Measurements from ENCODE around the gene KIF1B.
"Not testable (repeated sequence)": the region's sequence is repeated elsewhere in the genome, so short reads cannot be mapped to it uniquely, and the experiment has no call there.

KIF1B gene

GRCh38 chr1:10192263-10192662, 18.1 kb upstream of the KIF1B start:
- DNase-seq (ENCODE audit: low read depth): no peak

DNA sequence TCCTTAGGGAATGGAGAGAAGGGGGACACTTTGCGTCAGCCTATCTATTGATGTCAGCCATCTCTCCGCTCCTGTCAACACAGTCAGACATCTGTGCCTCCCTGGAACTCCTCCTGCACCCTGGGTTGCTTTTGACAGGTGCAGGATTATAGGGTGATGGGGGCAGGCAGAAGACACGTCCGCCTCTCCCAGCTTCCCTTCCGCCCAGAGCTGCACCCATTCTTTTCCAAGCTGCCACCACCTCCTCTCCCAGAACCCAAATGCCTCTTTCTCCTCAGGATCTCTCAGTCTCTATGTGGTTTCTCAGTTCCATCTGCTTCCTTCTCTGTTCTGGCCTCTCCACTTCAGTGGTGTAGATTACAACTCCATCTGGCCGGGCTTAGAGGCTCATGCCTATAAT, 17.1 kb upstream of the KIF1B start:
- no peak for DNase-seq (ENCODE audit: low read depth)

GRCh38 chr1:10195570-10195969, 14.8 kb upstream of the KIF1B start:
- no peak for DNase-seq (ENCODE audit: low read depth)

DNA sequence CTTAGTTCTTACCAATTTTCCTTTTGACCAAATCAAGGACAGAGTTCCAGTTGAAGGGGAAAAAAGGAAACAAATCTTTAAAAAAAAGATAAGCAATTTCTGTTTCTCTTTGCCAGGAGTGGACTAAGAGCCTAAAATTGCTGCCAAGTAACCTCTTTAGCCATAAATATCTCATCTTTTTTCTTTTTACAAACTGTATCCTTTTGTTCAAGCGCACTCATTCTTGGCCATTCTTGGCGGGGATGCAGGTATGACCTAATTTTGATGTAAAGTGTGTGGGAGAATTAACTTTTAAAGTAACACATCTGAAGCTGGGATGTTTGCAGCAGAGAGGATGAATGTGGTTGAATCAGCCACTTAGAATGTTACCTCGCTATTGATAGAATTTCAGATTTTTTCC, 13.4 kb upstream of the KIF1B start:
- DNase-seq (ENCODE audit: low read depth): peak; percentile 32

DNA sequence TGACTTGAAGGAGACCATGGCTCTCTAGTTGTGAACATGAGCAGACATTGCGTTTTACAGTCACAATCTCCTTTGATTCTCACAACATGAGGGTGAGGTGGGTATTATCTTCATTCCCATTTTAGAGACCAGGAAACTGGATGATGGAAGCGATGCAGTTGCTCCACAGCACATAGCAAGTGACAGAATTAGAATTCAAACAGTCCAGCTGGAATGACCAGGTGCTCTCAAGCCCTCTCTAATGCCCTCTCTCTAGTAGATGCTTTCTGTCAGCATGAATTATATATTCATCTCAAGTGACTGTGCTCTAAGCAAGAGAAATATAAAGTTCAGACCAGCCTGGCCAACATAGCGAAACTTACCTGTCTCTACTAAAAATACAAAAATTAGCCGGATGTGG, 9.8 kb upstream of the KIF1B start:
- DNase-seq (ENCODE audit: low read depth): no peak

DNA sequence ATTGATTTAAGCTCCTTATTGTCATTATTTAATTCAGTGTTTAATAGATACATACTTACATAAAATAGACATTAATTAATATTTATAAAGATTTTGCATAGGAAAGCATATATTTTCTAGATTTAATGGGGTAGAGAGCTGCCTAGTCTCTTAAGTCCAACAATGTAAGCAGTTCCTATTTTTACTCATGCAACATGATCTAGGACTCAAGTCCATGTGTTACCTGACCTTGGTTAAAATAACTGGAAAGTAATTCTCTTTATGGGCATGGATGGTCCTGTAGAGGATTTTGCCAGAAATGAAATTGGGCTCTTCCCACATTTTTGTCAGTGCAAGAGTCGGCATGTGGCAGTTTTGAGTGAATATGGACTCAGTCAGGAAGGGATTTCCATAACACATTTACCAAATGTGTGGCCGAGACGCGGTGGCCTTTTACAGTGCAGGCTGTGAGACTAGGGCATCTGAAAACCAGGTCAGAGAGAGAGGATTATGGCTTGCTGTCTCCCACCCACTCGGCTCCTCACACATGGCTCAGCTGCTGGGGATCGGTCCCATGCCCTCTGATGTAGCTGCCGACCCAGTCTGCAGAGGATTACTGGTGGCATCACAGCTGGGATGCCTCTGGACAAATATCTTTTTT, 6.2 kb upstream of the KIF1B start:
- no peak for DNase-seq (ENCODE audit: low read depth)

DNA sequence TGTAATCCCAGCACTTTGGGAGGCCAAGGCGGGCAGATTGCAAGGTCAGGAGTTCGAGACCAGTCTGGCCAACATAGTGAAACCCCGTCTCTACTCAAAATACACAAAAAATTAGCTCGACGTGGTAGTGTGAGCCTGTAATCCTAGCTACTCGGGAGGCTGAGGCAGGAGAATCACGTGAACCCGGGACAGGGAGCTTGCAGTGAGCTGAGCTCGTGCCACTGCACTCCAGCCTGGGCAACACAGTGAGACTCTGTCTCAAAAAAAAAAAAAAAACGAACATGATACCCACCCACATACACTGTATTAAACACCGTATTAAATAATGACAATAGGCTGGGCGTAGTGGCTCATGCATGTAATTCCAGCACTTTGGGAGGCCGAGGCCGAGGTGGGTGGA, 5.2 kb upstream of the KIF1B start:
- DNase-seq (ENCODE audit: low read depth): not testable (repeated sequence)

DNA sequence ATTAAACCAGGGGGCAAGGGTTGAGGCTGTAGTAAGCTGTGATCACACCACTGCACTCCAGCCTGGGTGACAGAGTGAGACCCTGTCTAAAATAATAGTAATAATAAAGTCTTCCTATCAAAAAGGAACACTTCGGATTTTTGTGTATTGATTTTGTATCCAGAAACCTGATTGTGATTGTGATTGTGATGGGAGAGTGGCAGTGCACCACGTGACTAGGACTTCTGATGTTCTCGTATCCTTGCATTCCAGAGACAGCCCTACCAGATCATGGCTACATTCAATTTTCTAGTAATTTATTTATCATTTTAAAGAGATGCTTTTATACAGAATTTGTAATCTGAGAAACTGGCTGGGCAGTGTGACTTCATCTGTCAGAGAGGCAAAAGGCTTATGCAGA, 2.6 kb upstream of the KIF1B start:
- no peak for DNase-seq (ENCODE audit: low read depth)

GRCh38 chr1:10208537-10208936, 1.8 kb upstream of the KIF1B start:
- no peak for DNase-seq (ENCODE audit: low read depth)

DNA sequence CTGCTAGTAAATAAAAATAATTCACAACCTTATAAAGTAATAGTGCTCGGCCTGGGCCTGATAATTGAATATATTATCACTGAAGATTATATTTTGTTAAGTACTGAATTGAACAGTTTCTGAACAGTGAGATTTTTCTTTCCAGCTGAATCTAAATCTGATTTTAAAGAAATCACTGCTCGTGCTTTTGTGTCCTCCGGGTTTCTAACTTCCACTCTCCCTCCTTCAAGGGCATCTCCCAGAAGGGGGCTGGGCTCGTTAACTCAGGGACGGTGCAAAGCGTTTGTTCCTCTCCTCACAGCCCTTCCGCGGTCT, 823 bp upstream of the KIF1B start:
- DNase-seq (ENCODE audit: low read depth): no peak

DNA sequence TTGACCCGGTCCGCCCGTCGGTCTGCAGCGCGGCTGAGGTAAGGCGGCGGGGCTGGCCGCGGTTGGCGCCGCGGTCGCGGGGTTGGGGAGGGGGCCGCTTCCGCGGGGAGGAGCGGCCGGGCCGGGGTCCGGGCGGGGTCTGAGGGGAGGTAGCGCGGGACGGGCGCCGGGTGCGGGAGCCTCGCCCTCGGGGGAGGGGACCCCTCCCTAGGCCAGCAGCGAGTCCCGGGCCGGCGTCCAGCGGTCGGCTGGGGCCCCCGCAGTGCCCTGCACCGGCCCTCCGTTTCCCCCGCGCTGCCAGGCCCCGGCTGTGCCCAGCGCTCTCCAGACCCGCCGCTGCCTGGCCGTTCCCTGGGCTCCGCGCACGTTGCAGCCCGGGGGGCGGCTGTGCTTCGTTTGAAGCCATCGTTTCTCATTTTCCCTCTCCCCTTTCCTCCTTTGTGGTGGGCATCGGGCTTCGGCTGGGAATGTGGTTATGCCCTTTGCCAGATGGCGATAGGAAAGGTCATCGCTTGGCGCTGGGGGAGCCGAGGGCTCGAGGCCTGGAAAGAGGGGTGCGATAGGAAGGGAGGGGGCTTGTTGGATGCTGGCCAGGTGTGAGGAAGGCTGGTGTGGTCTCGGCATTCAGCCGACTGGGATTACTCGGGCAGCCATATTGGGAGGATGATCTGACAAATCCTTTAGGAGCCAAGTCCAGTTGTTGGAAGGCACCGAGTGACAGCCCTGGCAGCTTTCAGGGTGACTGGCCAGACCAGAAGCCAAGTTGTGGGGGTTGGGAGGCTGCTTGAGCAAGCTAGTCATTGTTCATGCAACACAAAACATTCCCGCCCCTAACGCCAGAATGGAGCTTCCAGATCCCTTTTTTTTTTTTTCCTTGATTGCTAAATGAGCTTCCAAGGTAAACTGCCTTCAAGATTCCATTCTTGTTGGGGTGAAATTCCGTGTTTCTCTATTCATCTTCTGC, 753 bp downstream of the KIF1B start:
- DNase-seq (ENCODE audit: low read depth): no peak

- DNase-seq (ENCODE audit: low read depth): no peak
These were observed 1.5 kb downstream of the KIF1B start for GRCh38 chr1:10211805-10212410.

DNA sequence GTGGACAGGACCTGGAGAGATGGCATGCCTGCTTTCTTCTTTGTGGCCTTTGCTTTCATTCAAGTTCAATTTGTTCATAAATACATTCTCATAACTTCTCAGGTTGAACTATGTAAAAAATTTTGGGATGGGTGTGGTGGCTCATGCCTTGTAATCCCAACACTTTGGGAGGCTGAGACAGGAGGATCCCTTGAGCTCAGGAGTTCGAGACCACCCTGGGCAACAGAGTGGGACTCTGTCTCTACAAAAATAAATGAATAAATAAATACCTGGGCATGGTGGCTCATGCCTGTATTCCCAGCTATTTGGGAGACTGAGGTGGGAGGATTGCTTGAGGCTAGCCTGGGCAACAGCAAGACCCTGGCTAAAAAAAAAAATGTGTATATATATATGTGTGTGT, 2.1 kb downstream of the KIF1B start:
- no peak for DNase-seq (ENCODE audit: low read depth)

GRCh38 chr1:10213186-10213705, 2.9 kb downstream of the KIF1B start:
- DNase-seq (ENCODE audit: low read depth): no peak

DNA sequence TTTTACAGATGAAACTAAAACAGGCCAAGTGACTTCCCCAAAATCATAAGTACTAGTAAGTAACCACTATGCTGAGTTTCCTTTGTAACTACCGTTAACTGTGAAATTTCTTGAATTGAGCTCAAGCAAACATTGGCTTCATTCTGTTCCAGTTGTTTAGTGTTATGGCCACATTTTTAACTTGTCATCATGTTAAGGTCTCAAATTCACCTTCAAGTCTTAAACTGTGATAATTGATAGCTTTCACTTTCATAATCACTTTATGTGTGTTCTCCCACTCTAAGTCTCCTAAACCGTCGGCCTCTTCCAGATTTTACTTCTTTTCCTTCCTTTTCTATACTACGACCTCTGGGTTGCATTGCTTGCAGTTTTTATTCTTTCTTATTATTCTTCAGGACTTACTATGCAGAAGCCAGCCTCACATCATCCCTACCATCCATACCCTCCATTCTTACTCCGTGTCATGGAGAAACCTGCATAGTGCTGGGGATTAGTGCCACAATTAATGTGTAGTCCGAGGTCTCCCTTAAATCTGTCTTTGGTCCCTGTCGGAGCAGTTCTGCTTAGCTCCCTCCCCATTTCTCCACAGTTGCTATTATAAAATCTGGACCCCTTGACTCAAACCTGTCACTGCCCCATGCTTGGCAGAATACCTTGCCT, 5.8 kb downstream of the KIF1B start:
- DNase-seq (ENCODE audit: low read depth): no peak

DNA sequence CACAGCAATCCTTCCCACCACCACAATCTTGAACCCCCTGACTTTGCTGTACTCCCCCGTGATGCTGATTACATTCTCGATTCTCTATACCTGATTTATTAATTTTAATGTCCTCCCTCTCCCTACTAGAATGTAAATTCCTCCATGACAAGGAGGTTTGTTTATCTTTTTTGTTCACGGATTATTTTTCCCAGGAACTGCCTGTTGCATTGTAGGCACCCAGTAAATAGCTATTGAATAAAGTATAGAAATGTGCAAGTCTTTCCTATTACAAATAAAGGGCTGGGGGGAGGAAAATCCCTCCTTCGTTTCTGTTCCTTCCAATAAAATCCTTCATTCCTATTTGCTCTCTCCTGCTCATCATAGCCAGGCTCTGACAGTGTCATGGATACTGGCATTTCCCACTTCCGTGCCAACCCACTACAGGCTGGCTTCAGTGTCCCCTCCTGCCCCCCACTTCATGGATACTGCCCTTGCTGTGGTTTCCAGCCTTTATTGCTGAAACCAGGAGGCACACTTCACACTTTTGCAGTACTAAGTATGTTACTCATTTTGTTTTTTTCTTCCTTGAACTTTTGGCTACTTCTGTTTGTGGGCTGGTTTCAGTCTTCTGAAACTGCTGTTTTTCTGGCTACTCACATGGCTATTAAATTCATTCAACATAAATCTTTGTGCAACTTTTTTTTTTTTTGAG, 7.5 kb downstream of the KIF1B start:
- DNase-seq (ENCODE audit: low read depth): no peak

DNA sequence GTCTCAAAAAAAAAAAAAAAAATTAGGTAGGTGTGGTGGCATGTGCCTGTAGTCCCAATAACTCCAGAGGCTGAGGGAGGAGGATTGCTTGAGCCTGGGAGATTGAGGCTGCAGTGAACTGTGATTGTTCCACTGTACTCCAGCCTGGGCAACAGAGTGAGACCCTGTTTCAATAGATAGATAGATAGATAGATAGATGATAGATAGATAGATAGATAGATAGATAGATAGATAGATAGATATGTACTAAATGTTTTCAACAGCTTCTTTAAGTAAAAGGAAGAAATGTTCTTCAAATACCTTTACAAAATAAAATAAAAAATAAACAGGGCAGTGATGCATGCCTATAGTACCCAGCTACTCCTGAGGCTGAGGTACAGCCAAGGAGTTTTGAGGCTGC, 9.8 kb downstream of the KIF1B start:
- no peak for DNase-seq (ENCODE audit: low read depth)

DNA sequence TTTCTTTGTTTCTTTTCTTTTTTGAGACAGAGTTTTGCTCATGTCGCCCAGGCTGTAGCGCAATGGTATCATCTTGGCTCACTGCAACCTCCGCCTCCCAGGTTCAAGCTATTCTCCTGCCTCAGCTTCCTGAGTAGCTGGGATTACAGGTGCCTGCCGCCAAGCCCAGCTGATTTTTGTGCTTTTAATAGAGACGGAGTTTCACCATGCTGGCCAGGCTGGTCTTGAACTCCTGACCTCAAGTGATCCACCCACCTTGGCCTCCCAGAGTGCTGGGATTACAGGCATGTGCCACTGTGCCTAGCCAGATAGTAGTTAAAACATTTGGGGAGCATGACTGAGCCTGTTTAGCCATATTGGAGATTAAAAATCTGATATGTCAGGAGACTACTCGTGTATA, 10.3 kb downstream of the KIF1B start:
- DNase-seq (ENCODE audit: low read depth): not testable (repeated sequence)

DNA sequence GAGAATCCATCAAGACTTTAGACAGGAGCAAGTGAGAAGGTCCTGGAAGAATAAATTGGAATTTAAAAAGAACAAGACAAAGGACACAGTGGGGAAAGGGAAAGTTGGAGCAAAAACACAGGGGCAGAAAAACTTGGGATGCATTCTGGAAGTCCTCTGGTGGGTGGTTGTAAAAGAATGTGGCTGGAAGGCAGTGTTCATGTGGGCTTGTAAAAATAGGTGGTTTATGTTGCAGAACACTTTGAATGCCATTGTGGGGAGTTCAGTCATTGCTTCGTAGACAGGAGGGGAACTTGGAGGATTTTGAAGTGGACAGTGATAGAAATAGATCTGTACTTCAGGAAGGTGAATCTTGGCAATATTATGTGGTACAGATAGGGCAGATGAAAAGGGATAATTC, 15.2 kb downstream of the KIF1B start:
- DNase-seq (ENCODE audit: low read depth): no peak

GRCh38 chr1:10228528-10228927, 18.2 kb downstream of the KIF1B start:
- no peak for DNase-seq (ENCODE audit: low read depth)

- no peak for DNase-seq (ENCODE audit: low read depth)
These were observed 19.5 kb downstream of the KIF1B start for GRCh38 chr1:10229903-10230302.

DNA sequence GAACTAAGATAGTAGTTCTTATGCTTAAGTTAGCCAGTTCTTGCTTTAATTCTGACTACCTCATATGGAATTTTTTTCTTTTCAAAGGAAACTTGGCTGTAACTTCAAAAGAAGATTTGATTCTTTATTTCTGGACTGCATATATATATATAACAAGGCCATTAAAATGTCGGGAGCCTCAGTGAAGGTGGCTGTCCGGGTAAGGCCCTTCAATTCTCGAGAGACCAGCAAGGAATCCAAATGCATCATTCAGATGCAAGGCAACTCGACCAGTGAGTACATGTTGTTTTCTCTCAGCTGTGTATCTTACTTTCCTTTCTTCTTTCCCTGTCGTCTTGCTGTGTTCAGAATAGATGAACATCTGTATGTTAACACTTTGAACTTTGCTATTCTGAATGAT, 21.8 kb downstream of the KIF1B start:
- no peak for DNase-seq (ENCODE audit: low read depth)
